Mammary epithelial cell (primary cell): Measurements from ENCODE around the gene DSC2.

Experiments used
- EZH2 ChIP-seq: IDR thresholded peaks from 2 replicates; pipeline ENCODE4 v1.6.1; 2012; ENCODE audit warnings: low read length, inconsistent platforms, borderline replicate concordance
- TF ChIP-seq, protein P1 (sequence below), 2 donors: IDR thresholded peaks in 1 of 2; conservative IDR thresholded peaks in 1 of 2; 2 replicates each; pipeline ENCODE4 v1.5.1; 2011 to 2012; ENCODE audit warnings: inconsistent platforms in 2 of 2, low read length in 2 of 2, mild to moderate bottlenecking in 2 of 2, control low read depth in 1 of 2, low read depth in 1 of 2; ENCODE audit not compliant: insufficient read depth in 1 of 2; ENCODE audit errors: extremely low read depth in 1 of 2

DNA sequence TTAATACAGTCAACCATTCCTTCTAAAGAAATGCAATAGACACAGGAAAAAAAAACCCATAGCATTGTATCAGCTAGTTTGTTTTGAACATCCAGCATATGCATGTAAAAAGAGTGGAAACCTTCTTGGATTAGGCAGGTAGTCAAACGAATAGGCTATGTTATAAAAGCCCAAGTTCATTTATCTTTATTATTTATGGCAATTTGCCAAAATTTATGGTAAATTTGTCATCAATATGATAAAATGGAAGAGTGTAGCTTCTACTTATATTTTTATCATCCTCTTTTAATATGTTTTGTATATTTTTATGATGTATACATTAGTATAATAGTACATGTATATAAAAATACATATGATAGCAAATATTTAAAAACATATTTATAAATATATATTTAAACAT, 36.5 kb upstream of the DSC2 start:
- TF ChIP-seq, protein P1, sequence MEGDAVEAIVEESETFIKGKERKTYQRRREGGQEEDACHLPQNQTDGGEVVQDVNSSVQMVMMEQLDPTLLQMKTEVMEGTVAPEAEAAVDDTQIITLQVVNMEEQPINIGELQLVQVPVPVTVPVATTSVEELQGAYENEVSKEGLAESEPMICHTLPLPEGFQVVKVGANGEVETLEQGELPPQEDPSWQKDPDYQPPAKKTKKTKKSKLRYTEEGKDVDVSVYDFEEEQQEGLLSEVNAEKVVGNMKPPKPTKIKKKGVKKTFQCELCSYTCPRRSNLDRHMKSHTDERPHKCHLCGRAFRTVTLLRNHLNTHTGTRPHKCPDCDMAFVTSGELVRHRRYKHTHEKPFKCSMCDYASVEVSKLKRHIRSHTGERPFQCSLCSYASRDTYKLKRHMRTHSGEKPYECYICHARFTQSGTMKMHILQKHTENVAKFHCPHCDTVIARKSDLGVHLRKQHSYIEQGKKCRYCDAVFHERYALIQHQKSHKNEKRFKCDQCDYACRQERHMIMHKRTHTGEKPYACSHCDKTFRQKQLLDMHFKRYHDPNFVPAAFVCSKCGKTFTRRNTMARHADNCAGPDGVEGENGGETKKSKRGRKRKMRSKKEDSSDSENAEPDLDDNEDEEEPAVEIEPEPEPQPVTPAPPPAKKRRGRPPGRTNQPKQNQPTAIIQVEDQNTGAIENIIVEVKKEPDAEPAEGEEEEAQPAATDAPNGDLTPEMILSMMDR (conservative IDR thresholded peaks at IDR 0.05 in 1 of 2, IDR thresholded peaks at IDR 0.05 in 1 of 2; ENCODE audit: extremely low read depth in 1 of 2, insufficient read depth in 1 of 2, low read depth in 1 of 2, low read length in 2 of 2): no peak
- no peak for TF ChIP-seq EZH2
